HEK293 (cell line): ENCODE measurements around the gene SCAANT1.

ENCODE experiments used
- CTCF ChIA-PET: fragments of 350-600 bp; formaldehyde crosslinking; extraction: SDS; loops from one replicate; lab custom pipeline; 2021; ENCODE audit warnings: antibody characterized with exemption; lab: Yijun Ruan, JAX
- POLR2A ChIA-PET: fragments of 300-600 bp; formaldehyde crosslinking; extraction: SDS; loops from one replicate; lab custom pipeline; 2020; ENCODE audit warnings: antibody characterized with exemption, inconsistent platforms; lab: Yijun Ruan, JAX
- H3K27ac ChIP-seq: fragments of 200-500 bp; sonication (Bioruptor generic); 2 replicates; pipeline ENCODE4 v1.5.1; 2014; ENCODE audit warnings: low read depth, low read length, control low read depth, inconsistent platforms; ENCODE audit errors: extremely low read depth
- H3K36me3 ChIP-seq, 2 experiments: fragments of 200-500 bp in 1 of 2; sonication (Bioruptor generic) in 1 of 2; 1 replicate in 1 of 2; 2 replicates in 1 of 2; pipeline ENCODE4 v1.5.1; 2014 to 2017; ENCODE audit warnings: inconsistent platforms in 2 of 2, low read length in 2 of 2; ENCODE audit not compliant: control insufficient read depth in 2 of 2, insufficient read depth in 1 of 2
- H3K4me1 ChIP-seq: fragments of 200-500 bp; sonication (Bioruptor generic); 2 replicates; pipeline ENCODE4 v1.5.1; 2014; ENCODE audit warnings: mild to moderate bottlenecking, low read length, inconsistent platforms; ENCODE audit not compliant: control insufficient read depth, insufficient read depth
- H3K4me3 ChIP-seq: 2 replicates; pipeline ENCODE4 v1.5.1; 2011; ENCODE audit warnings: low read depth, mild to moderate bottlenecking, control low read depth, low read length, moderate library complexity
- H3K9me3 ChIP-seq: fragments of 200-500 bp; sonication (Bioruptor generic); 2 replicates; pipeline ENCODE4 v1.5.1; 2014; ENCODE audit warnings: low read depth, low read length, inconsistent platforms; ENCODE audit not compliant: control insufficient read depth, insufficient read depth
- MYNN ChIP-seq: fragments of 450-650 bp; formaldehyde crosslinking; IDR thresholded peaks from 2 replicates; pipeline ENCODE4 v1.5.1; 2016; ENCODE audit warnings: missing biosample characterization, missing genetic modification characterization, borderline replicate concordance
- SCRT1 ChIP-seq: fragments of 450-650 bp; formaldehyde crosslinking; IDR thresholded peaks from 2 replicates; pipeline ENCODE4 v1.5.1; 2016; ENCODE audit warnings: missing biosample characterization, missing genetic modification characterization, borderline replicate concordance
- SCRT2 ChIP-seq: fragments of 450-650 bp; formaldehyde crosslinking; IDR thresholded peaks from 2 replicates; pipeline ENCODE4 v1.5.1; 2016; ENCODE audit warnings: missing biosample characterization, missing genetic modification characterization
- SP7 ChIP-seq: fragments of 450-650 bp; formaldehyde crosslinking; IDR thresholded peaks from 2 replicates; pipeline ENCODE4 v1.5.1; 2016; ENCODE audit warnings: missing biosample characterization, missing genetic modification characterization
- ZFP3 ChIP-seq: fragments of 450-650 bp; formaldehyde crosslinking; IDR thresholded peaks from 2 replicates; pipeline ENCODE4 v1.5.1; 2016; ENCODE audit warnings: low read depth, missing biosample characterization, missing genetic modification characterization
- ZNF155 ChIP-seq: fragments of 450-650 bp; formaldehyde crosslinking; IDR thresholded peaks from 2 replicates; pipeline ENCODE4 v1.5.1; 2016; ENCODE audit warnings: missing biosample characterization, missing genetic modification characterization
- ZNF292 ChIP-seq: fragments of 450-650 bp; formaldehyde crosslinking; IDR thresholded peaks from 2 replicates; pipeline ENCODE4 v1.5.1; 2016; ENCODE audit warnings: low read depth, missing biosample characterization, missing genetic modification characterization, borderline replicate concordance
- ZNF394 ChIP-seq: fragments of 450-650 bp; formaldehyde crosslinking; IDR thresholded peaks from 2 replicates; pipeline ENCODE4 v1.5.1; 2016; ENCODE audit warnings: missing biosample characterization, missing genetic modification characterization, mild to moderate bottlenecking, moderate library complexity, borderline replicate concordance
- ZNF529 ChIP-seq: fragments of 450-650 bp; formaldehyde crosslinking; IDR thresholded peaks from 2 replicates; pipeline ENCODE4 v1.5.1; 2017; ENCODE audit warnings: missing genetic modification characterization, missing biosample characterization; ENCODE audit not compliant: insufficient replicate concordance
- ZNF530 ChIP-seq: fragments of 450-650 bp; formaldehyde crosslinking; IDR thresholded peaks from 2 replicates; pipeline ENCODE4 v1.5.1; 2016; ENCODE audit warnings: low read depth, missing biosample characterization, missing genetic modification characterization
- TF ChIP-seq, protein P1 (sequence below): fragments of 450-650 bp; formaldehyde crosslinking; IDR thresholded peaks from 2 replicates; pipeline ENCODE4 v1.5.1; 2016; ENCODE audit warnings: missing biosample characterization, missing genetic modification characterization
- TF ChIP-seq, protein P2 (sequence below): fragments of 450-650 bp; formaldehyde crosslinking; conservative IDR thresholded peaks from 2 replicates; pipeline ENCODE4 v1.5.1; 2016; ENCODE audit warnings: low read depth, missing biosample characterization, missing genetic modification characterization
- TF ChIP-seq, protein P3 (sequence below): fragments of 450-650 bp; IDR thresholded peaks from 2 replicates; pipeline ENCODE4 v1.5.1; 2018; ENCODE audit warnings: missing biosample characterization, missing genetic modification characterization
- TF ChIP-seq, protein P4 (sequence below): fragments of 450-650 bp; formaldehyde crosslinking; IDR thresholded peaks from 2 replicates; pipeline ENCODE4 v1.5.1; 2016; ENCODE audit warnings: missing biosample characterization, missing genetic modification characterization, low read depth
- TF ChIP-seq, protein P5 (sequence below): fragments of 450-650 bp; formaldehyde crosslinking; IDR thresholded peaks from 2 replicates; pipeline ENCODE4 v1.5.1; 2016; ENCODE audit warnings: missing biosample characterization, missing genetic modification characterization
- TF ChIP-seq, protein P6 (sequence below): fragments of 450-650 bp; formaldehyde crosslinking; IDR thresholded peaks from 2 replicates; pipeline ENCODE4 v1.5.1; 2016; ENCODE audit warnings: missing biosample characterization, missing genetic modification characterization

The SCAANT1 gene

DNA sequence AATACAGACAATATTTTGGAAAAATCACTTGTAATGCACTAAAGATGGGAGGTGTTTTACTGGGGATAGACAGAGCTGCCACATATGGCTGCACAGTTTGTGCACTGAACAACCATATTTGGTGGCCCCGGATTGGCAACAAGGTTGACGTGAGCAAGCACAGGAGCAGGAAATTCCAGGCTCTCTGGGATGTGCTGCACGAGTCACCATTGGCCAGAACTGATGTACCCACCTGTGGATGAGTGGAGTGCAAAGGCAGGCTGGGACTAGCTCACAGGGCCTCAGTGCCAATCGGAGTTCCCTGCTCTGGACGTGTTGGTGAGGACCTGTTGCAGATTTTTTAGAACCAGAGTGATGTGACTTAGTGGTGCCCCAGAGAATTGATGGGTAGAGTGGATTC lies 42.0 kb upstream of the SCAANT1 start:
- ChIA-PET POLR2A (no interaction called here), CTCF (no interaction called here)
- H3K9me3 ChIP-seq = no peaks in the 10 kb centered on the region
- TF ChIP-seq ZNF292 = no peak
- TF ChIP-seq SP7 (tag by site-specific recombination) = no peak
- TF ChIP-seq MYNN (tag by site-specific recombination) = no peak
- no peak for TF ChIP-seq ZNF530
- TF ChIP-seq, protein P1, sequence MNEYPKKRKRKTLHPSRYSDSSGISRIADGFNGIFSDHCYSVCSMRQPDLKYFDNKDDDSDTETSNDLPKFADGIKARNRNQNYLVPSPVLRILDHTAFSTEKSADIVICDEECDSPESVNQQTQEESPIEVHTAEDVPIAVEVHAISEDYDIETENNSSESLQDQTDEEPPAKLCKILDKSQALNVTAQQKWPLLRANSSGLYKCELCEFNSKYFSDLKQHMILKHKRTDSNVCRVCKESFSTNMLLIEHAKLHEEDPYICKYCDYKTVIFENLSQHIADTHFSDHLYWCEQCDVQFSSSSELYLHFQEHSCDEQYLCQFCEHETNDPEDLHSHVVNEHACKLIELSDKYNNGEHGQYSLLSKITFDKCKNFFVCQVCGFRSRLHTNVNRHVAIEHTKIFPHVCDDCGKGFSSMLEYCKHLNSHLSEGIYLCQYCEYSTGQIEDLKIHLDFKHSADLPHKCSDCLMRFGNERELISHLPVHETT (tag by site-specific recombination) = no peak
- peak; percentile 69 for TF ChIP-seq SCRT1 (tag by site-specific recombination)
- TF ChIP-seq, protein P2, sequence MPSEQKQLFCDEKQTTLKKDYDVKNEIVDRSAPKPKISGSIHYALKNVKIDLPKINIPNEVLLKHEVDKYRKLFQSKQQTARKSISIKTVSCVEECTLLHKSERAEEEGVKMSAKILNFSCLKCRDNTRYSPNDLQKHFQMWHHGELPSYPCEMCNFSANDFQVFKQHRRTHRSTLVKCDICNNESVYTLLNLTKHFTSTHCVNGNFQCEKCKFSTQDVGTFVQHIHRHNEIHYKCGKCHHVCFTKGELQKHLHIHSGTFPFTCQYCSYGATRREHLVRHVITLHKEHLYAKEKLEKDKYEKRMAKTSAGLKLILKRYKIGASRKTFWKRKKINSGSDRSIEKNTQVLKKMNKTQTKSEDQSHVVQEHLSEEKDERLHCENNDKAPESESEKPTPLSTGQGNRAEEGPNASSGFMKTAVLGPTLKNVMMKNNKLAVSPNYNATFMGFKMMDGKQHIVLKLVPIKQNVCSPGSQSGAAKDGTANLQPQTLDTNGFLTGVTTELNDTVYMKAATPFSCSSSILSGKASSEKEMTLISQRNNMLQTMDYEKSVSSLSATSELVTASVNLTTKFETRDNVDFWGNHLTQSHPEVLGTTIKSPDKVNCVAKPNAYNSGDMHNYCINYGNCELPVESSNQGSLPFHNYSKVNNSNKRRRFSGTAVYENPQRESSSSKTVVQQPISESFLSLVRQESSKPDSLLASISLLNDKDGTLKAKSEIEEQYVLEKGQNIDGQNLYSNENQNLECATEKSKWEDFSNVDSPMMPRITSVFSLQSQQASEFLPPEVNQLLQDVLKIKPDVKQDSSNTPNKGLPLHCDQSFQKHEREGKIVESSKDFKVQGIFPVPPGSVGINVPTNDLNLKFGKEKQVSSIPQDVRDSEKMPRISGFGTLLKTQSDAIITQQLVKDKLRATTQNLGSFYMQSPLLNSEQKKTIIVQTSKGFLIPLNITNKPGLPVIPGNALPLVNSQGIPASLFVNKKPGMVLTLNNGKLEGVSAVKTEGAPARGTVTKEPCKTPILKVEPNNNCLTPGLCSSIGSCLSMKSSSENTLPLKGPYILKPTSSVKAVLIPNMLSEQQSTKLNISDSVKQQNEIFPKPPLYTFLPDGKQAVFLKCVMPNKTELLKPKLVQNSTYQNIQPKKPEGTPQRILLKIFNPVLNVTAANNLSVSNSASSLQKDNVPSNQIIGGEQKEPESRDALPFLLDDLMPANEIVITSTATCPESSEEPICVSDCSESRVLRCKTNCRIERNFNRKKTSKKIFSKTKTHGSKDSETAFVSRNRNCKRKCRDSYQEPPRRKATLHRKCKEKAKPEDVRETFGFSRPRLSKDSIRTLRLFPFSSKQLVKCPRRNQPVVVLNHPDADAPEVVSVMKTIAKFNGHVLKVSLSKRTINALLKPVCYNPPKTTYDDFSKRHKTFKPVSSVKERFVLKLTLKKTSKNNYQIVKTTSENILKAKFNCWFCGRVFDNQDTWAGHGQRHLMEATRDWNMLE (tag by site-specific recombination) = no peak
- peak; percentile 88 for TF ChIP-seq SCRT2 (tag by site-specific recombination)
- no peak for TF ChIP-seq ZNF529 (tag by site-specific recombination)
- no peak for TF ChIP-seq ZNF155 (tag by site-specific recombination)
- TF ChIP-seq, protein P3, sequence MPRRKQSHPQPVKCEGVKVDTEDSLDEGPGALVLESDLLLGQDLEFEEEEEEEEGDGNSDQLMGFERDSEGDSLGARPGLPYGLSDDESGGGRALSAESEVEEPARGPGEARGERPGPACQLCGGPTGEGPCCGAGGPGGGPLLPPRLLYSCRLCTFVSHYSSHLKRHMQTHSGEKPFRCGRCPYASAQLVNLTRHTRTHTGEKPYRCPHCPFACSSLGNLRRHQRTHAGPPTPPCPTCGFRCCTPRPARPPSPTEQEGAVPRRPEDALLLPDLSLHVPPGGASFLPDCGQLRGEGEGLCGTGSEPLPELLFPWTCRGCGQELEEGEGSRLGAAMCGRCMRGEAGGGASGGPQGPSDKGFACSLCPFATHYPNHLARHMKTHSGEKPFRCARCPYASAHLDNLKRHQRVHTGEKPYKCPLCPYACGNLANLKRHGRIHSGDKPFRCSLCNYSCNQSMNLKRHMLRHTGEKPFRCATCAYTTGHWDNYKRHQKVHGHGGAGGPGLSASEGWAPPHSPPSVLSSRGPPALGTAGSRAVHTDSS (tag by site-specific recombination) = no peak
- TF ChIP-seq, protein P4, sequence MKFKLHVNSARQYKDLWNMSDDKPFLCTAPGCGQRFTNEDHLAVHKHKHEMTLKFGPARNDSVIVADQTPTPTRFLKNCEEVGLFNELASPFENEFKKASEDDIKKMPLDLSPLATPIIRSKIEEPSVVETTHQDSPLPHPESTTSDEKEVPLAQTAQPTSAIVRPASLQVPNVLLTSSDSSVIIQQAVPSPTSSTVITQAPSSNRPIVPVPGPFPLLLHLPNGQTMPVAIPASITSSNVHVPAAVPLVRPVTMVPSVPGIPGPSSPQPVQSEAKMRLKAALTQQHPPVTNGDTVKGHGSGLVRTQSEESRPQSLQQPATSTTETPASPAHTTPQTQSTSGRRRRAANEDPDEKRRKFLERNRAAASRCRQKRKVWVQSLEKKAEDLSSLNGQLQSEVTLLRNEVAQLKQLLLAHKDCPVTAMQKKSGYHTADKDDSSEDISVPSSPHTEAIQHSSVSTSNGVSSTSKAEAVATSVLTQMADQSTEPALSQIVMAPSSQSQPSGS (tag by site-specific recombination) = no peak
- no peak for TF ChIP-seq ZNF394 (tag by site-specific recombination)
- TF ChIP-seq, protein P5, sequence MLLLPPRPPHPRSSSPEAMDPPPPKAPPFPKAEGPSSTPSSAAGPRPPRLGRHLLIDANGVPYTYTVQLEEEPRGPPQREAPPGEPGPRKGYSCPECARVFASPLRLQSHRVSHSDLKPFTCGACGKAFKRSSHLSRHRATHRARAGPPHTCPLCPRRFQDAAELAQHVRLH (tag by site-specific recombination) = no peak
- no peak for TF ChIP-seq ZFP3 (tag by site-specific recombination)
- TF ChIP-seq, all 188 proteins: peak for 2
- no peak overlapping the region for H3K4me3 ChIP-seq
- H3K27ac ChIP-seq = no peak overlapping the region
- H3K4me1 ChIP-seq = peaks cover 4% of the 10 kb centered on the region; the same call in 1 of the 2 replicates
- H3K36me3 ChIP-seq = peaks cover 0 to 4% of the 10 kb centered on the region in 2 experiments; a peak in 1 of 3 replicates

DNA sequence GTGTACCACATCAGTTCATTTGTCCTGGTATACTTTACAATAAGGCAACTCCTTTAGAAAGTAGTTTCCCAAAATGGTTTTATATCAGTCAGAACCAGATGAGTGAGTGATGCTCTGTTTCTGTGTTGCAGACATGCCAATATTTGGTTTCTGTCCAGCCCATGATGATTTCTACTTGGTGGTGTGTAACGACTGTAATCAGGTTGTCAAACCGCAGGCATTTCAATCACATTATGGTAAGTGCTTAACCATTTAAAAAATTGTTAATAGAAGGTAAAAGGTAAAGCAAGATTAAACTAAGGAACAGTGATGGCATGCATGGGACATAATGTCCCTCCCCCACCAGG lies 40.0 kb upstream of the SCAANT1 start:
- H3K4me3 ChIP-seq = no peak overlapping the region
- no peaks in the 10 kb centered on the region for H3K9me3 ChIP-seq
- H3K4me1 ChIP-seq = peaks cover 4% of the 10 kb centered on the region; the same call in 1 of the 2 replicates
- TF ChIP-seq, protein P6, sequence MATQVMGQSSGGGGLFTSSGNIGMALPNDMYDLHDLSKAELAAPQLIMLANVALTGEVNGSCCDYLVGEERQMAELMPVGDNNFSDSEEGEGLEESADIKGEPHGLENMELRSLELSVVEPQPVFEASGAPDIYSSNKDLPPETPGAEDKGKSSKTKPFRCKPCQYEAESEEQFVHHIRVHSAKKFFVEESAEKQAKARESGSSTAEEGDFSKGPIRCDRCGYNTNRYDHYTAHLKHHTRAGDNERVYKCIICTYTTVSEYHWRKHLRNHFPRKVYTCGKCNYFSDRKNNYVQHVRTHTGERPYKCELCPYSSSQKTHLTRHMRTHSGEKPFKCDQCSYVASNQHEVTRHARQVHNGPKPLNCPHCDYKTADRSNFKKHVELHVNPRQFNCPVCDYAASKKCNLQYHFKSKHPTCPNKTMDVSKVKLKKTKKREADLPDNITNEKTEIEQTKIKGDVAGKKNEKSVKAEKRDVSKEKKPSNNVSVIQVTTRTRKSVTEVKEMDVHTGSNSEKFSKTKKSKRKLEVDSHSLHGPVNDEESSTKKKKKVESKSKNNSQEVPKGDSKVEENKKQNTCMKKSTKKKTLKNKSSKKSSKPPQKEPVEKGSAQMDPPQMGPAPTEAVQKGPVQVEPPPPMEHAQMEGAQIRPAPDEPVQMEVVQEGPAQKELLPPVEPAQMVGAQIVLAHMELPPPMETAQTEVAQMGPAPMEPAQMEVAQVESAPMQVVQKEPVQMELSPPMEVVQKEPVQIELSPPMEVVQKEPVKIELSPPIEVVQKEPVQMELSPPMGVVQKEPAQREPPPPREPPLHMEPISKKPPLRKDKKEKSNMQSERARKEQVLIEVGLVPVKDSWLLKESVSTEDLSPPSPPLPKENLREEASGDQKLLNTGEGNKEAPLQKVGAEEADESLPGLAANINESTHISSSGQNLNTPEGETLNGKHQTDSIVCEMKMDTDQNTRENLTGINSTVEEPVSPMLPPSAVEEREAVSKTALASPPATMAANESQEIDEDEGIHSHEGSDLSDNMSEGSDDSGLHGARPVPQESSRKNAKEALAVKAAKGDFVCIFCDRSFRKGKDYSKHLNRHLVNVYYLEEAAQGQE (tag by site-specific recombination) = no peak
- ChIA-PET CTCF (no interaction called here), POLR2A (interaction anchor here (1.0 kb wide), 1 partner anchor 40 kb away, joined by 3 read pairs; the partner anchor contains the start of gene SCAANT1)
- peaks cover 0 to 4% of the 10 kb centered on the region in 2 experiments; a peak in 1 of 3 replicates for H3K36me3 ChIP-seq
- H3K27ac ChIP-seq = no peak overlapping the region
